Measurements from ENCODE around the gene NHEJ1.

NHEJ1 gene

GRCh38 chr2:219027511-219028055 lies 133.0 kb downstream of the NHEJ1 start:
- no peak for DNase-seq

- DNase-seq: no peak
Measured at GRCh38 chr2:219026946-219027345, 133.7 kb downstream of the NHEJ1 start.

GRCh38 chr2:219025637-219026585 lies 134.7 kb downstream of the NHEJ1 start:
- DNase-seq: no peak

All from fibroblast of skin of back (primary cell).